ENCODE measurements around the gene RHEB.
"Not testable (repeated sequence)": the region's sequence is repeated elsewhere in the genome, so short reads cannot be mapped to it uniquely, and the experiment has no call there.

The RHEB gene

DNA sequence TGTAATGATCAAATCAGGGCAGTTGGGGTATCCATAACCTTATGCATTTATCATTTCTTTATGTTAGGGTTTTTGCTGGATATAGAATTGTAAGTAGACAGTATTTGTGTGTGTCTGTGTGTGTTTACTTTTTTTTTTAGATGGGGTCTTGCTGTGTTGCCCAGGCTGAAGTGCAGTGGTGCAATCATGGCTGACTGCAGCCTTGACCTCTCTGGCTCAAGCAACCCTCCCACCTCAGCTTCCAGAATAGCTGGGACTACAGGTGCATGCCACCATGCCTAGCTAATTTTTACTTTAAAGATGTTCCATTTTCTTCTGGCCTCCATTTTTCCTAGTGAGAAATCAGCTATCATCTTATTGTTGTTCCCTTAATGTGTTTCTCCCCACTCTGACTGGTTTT, 10.1 kb upstream of the RHEB start:
- TF ChIP-seq, protein P1, sequence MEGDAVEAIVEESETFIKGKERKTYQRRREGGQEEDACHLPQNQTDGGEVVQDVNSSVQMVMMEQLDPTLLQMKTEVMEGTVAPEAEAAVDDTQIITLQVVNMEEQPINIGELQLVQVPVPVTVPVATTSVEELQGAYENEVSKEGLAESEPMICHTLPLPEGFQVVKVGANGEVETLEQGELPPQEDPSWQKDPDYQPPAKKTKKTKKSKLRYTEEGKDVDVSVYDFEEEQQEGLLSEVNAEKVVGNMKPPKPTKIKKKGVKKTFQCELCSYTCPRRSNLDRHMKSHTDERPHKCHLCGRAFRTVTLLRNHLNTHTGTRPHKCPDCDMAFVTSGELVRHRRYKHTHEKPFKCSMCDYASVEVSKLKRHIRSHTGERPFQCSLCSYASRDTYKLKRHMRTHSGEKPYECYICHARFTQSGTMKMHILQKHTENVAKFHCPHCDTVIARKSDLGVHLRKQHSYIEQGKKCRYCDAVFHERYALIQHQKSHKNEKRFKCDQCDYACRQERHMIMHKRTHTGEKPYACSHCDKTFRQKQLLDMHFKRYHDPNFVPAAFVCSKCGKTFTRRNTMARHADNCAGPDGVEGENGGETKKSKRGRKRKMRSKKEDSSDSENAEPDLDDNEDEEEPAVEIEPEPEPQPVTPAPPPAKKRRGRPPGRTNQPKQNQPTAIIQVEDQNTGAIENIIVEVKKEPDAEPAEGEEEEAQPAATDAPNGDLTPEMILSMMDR (IDR thresholded peaks at IDR 0.05; ENCODE audit: low read depth, low read length, missing control alignments): no peak
- no peak overlapping the region for H3K4me3 ChIP-seq (ENCODE audit: low read depth, low read length)
- no peak for DNase-seq (ENCODE audit: low read depth)

- TF ChIP-seq, protein P1 (IDR thresholded peaks at IDR 0.05; ENCODE audit: low read depth, low read length, missing control alignments): no peak
- no peak for DNase-seq (ENCODE audit: low read depth)
- H3K4me3 ChIP-seq (ENCODE audit: low read depth, low read length): no peak overlapping the region
Observed at GRCh38 chr7:151524845-151525244, 5.2 kb upstream of the RHEB start.

GRCh38 chr7:151524331-151524730, 4.6 kb upstream of the RHEB start:
- TF ChIP-seq, protein P1 (IDR thresholded peaks at IDR 0.05; ENCODE audit: low read depth, low read length, missing control alignments): no peak
- H3K4me3 ChIP-seq (ENCODE audit: low read depth, low read length): no peak overlapping the region
- no peak for DNase-seq (ENCODE audit: low read depth)

DNA sequence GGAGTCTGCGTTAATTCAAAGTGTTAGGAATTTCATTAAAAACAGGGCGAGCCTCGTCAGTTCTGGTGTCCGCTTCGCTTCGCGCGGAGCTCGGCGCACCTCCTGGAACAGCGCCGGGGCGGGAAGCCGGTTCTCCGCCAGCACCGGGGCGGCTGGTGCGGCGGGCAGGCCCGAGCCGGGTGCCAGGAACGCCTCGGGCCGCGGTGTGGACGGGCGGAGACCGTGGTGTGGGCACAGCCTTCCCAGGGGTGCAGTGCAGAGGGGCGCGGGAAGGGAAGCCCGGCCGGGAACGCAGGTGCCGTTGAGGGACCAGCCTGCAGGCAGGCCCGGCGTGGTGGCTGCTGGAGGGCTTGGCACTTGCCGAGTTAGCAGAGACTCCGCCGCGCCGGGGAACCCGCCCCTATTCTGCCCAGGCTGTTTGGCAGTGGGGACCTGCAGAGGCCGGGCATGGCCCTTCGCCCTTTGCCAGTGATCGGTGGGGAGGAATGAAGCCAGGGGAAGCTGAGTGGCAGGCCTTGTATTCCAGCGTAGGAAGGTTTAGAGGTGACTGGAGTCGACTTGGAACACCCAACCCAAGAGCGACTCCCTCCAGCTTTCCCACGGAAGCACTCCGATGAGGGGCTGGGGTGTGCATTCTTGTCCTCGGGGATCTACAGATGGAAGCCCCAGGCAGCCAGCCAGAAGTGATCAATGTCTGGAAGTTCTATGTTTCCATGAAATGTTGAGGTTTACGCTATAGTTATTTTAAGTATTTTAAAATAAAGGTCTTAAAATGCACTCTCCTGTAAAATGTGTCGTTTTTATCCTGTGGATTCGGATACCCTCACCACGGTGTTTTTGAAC, 945 bp upstream of the RHEB start:
- DNase-seq (ENCODE audit: low read depth): no peak
- peak overlapping the region; percentile 49 for H3K4me3 ChIP-seq (ENCODE audit: low read depth, low read length)
- TF ChIP-seq, protein P1 (IDR thresholded peaks at IDR 0.05; ENCODE audit: low read depth, low read length, missing control alignments): no peak

- peak overlapping the region; percentile 86 for H3K4me3 ChIP-seq (ENCODE audit: low read depth, low read length)
- DNase-seq (ENCODE audit: low read depth): not testable (repeated sequence)
Observed at GRCh38 chr7:151518947-151519764, 539 bp downstream of the RHEB start.

GRCh38 chr7:151518105-151518946, 1.4 kb downstream of the RHEB start:
- H3K4me3 ChIP-seq (ENCODE audit: low read depth, low read length): peak overlapping the region; percentile 86
- no peak for DNase-seq (ENCODE audit: low read depth)
- TF ChIP-seq, protein P1 (IDR thresholded peaks at IDR 0.05; ENCODE audit: low read depth, low read length, missing control alignments): no peak

Data from GM12864 (cell line).